Ovary (tissue), 3 donors: Measurements from ENCODE around the gene LIN28A.
A peak's percentile ranks its signal among the peaks of the same experiment; 100 is the strongest.

Experiments used
- EP300 ChIP-seq: sonication (generic); formaldehyde crosslinking; IDR thresholded peaks from one replicate; pipeline ENCODE4 v1.6.1; 2017; ENCODE audit warnings: antibody characterized with exemption
- TF ChIP-seq, protein P1 (sequence below), 3 donors: fragments of 450-650 bp in 2 of 3; fragments of 200-600 bp in 1 of 3; IDR thresholded peaks; one replicate each; pipeline versions ENCODE4 v1.5.1 to v1.8.0; 2016 to 2022; ENCODE audit warnings: antibody characterized with exemption in 3 of 3, mild to moderate bottlenecking in 1 of 3
- donor health status: DM: no; HTN: no; CAD: no.

DNA sequence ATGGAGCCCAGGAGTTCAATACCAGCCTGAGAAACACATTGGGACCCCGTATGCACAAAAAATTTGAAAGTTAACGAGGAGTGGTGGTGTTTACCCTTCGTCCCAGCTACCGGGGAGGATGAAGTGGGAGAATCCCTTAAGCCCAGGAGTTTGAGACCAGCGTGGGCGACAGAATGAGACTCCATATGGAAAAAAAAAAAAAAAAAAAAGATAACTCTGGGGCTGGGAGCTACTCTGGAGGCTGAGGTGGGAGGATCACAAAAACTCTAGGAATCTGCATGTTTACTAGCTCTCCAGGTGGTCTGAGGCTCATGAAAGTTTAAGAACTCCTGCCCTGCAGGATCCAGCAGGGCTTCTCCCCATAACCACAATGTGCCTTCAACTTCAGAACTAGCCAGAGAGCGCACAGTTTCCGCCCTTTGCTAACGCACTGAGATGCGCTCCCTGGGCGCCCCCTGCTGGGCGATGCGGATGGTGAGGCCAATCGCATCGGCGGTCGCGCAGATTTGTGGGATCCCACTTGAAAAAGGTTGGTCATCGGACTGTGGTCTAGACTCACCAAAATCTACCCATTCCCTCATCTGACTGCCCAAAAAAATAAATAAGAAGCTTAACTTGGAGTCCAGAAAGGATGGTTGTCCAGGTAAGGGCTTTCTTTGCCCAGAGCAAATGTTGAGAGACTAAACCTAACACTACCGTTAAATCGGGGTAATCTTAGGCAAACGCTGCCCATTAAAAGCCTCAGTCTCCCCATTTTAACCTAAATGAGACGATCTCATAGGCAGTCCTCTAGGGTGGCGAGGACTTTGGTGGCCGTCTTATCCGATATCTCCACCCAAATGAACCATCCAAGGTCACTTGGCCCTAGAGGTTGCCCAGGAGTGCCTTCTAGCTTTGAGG lies 46.8 kb upstream of the LIN28A start:
- no peak for TF ChIP-seq EP300
- TF ChIP-seq, protein P1, sequence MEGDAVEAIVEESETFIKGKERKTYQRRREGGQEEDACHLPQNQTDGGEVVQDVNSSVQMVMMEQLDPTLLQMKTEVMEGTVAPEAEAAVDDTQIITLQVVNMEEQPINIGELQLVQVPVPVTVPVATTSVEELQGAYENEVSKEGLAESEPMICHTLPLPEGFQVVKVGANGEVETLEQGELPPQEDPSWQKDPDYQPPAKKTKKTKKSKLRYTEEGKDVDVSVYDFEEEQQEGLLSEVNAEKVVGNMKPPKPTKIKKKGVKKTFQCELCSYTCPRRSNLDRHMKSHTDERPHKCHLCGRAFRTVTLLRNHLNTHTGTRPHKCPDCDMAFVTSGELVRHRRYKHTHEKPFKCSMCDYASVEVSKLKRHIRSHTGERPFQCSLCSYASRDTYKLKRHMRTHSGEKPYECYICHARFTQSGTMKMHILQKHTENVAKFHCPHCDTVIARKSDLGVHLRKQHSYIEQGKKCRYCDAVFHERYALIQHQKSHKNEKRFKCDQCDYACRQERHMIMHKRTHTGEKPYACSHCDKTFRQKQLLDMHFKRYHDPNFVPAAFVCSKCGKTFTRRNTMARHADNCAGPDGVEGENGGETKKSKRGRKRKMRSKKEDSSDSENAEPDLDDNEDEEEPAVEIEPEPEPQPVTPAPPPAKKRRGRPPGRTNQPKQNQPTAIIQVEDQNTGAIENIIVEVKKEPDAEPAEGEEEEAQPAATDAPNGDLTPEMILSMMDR (IDR thresholded peaks at IDR 0.05) = peak; percentile 25 to 55 (median 42)
